22Rv1 (cell line): ENCODE data around the gene ADAMTS1.

ENCODE experiments used
- CTCF ChIP-seq: fragments of 450-650 bp; IDR thresholded peaks from 2 replicates; pipeline ENCODE4 v1.5.1; 2017; ENCODE audit warnings: mild to moderate bottlenecking
- ZFX ChIP-seq: fragments of 450-650 bp; IDR thresholded peaks from 2 replicates; pipeline ENCODE4 v1.6.1; 2017; ENCODE audit warnings: antibody characterized with exemption, borderline replicate concordance

GRCh38 chr21:26795866-26796329, 49.3 kb downstream of the ADAMTS1 start:
- TF ChIP-seq CTCF: no peak
- no peak for TF ChIP-seq ZFX
